Panc1 (cell line): Measurements from ENCODE around the gene AGBL4. TPM values are rescaled to one million over a fixed set of nuclear protein-coding genes. Genes with fewer than 3 reads are reported as not detected.

Experiments used
- ATAC-seq: fragments of 200-7000 bp; cut with Tn5 transposase; 2 replicates; pipeline ENCODE4 v1.9.1; 2020; ENCODE audit warnings: mild to moderate bottlenecking, moderate library complexity
- BruUV-seq: library from RNA; stranded (reverse); fragments of 400-500 nt; replicated peaks from 2 replicates; lab custom pipeline; 2021; lab: Mats Ljungman, UMichigan
- CTCF ChIA-PET: fragments of 300-600 bp; sonication (Branson Sonifier 250); formaldehyde crosslinking; loops from one replicate; lab custom pipeline; 2022; ENCODE audit warnings: antibody characterized with exemption; lab: Charles Lee
- POLR2A ChIA-PET: fragments of 300-600 bp; sonication (Branson Sonifier 250); formaldehyde crosslinking; loops from one replicate; lab custom pipeline; 2022; ENCODE audit warnings: antibody characterized with exemption; lab: Charles Lee
- DNase-seq: peaks from one replicate; pipeline ENCODE4 v3.0.0-alpha.2; 2010; ENCODE audit warnings: low read depth, low spot score
- H3K27ac ChIP-seq: 2 replicates; pipeline ENCODE4 v1.5.1; 2011; ENCODE audit warnings: mild to moderate bottlenecking, low read length, inconsistent platforms
- H3K27me3 ChIP-seq: fragments of 200-500 bp; sonication (Bioruptor generic); 2 replicates; pipeline ENCODE4 v1.6.0; 2014; ENCODE audit warnings: low read length, inconsistent platforms; ENCODE audit not compliant: control insufficient read depth, insufficient read depth
- H3K36me3 ChIP-seq: fragments of 200-500 bp; sonication (Bioruptor generic); 2 replicates; pipeline ENCODE4 v1.5.1; 2014; ENCODE audit warnings: inconsistent platforms, mild to moderate bottlenecking, low read length, moderate library complexity; ENCODE audit not compliant: control insufficient read depth, insufficient read depth
- H3K4me1 ChIP-seq: 2 replicates; pipeline ENCODE4 v1.5.1; 2011; ENCODE audit warnings: inconsistent platforms, mild to moderate bottlenecking, low read length, moderate library complexity; ENCODE audit not compliant: control insufficient read depth, insufficient read depth
- H3K4me3 ChIP-seq, 2 experiments: 2 replicates each; pipeline ENCODE4 v1.5.1; 2011 to 2012; ENCODE audit warnings: low read depth in 2 of 2, low read length in 2 of 2, mild to moderate bottlenecking in 2 of 2, inconsistent platforms in 1 of 2, moderate library complexity in 1 of 2
- H3K9me3 ChIP-seq: fragments of 200-500 bp; sonication (Bioruptor generic); 2 replicates; pipeline ENCODE4 v1.5.1; 2014; ENCODE audit warnings: low read depth, mild to moderate bottlenecking, inconsistent platforms, low read length, moderate library complexity; ENCODE audit not compliant: control insufficient read depth, insufficient read depth
- CTCF ChIP-seq: fragments of 450-650 bp; IDR thresholded peaks from 2 replicates; pipeline ENCODE4 v1.5.1; 2017; ENCODE audit warnings: mild to moderate bottlenecking
- POLR2AphosphoS5 ChIP-seq: IDR thresholded peaks from 2 replicates; pipeline ENCODE4 v1.6.1; 2012; ENCODE audit warnings: mild to moderate bottlenecking, low read depth, low read length, moderate library complexity
- REST ChIP-seq, 2 experiments: IDR thresholded peaks; 2 replicates each; pipeline ENCODE4 v1.6.1; 2011 to 2012; ENCODE audit warnings: low read depth in 2 of 2, control low read depth in 1 of 2, low read length in 1 of 2, mild to moderate bottlenecking in 1 of 2, moderate library complexity in 1 of 2; ENCODE audit not compliant: insufficient read depth in 1 of 2
- SIN3A ChIP-seq: IDR thresholded peaks from 2 replicates; pipeline ENCODE4 v1.6.1; 2012; ENCODE audit warnings: low read depth, mild to moderate bottlenecking, low read length, moderate library complexity, borderline replicate concordance; ENCODE audit not compliant: insufficient read depth
- TCF7L2 ChIP-seq: IDR thresholded peaks from 2 replicates; pipeline ENCODE4 v1.6.1; 2011; ENCODE audit warnings: mild to moderate bottlenecking, low read depth, low read length, inconsistent platforms
- in situ Hi-C: cut with HindIII; loops from 2 replicates; pipeline ENCODE4 v1.10.0; 2016; ENCODE audit warnings: low sequenced_read_pairs, low pct_unique_long_range_greater_than_20kb
- intact Hi-C: fragments of 100-400 bp; cut with micrococcal nuclease; formaldehyde crosslinking; loops from one replicate; pipeline ENCODE4 v1.10.0; 2022; ENCODE audit not compliant: unreplicated experiment
- total RNA-seq: library from RNA; stranded (reverse); gene quantifications from one replicate; pipeline ENCODE4 v1.2.1, GENCODE V29; 2021; ENCODE audit not compliant: unreplicated experiment

AGBL4 gene
- total RNA-seq, 1 experiment from 2014 or later: not detected

- no TSS peak for BruUV-seq
- H3K4me3 ChIP-seq: no peak overlapping the region
- ChIA-PET POLR2A (no interaction called here), CTCF (no interaction called here)
- H3K4me1 ChIP-seq: no peaks in the 10 kb centered on the region
- intact Hi-C loops (no loop called here), in situ Hi-C loops (no loop called here)
- H3K27me3 ChIP-seq: no peaks in the 10 kb centered on the region
- no peak overlapping the region; the same call in 1 of the 2 replicates for H3K27ac ChIP-seq
- no peaks in the 10 kb centered on the region for H3K9me3 ChIP-seq
- ATAC-seq (peak; percentile 72), DNase-seq (no peak)
- no peaks in the 10 kb centered on the region for H3K36me3 ChIP-seq
- TF ChIP-seq TCF7L2 (no peak), SIN3A (no peak), CTCF (no peak), REST (IDR thresholded peaks at IDR 0.05; ENCODE audit: insufficient read depth in 1 of 2, low read depth in 2 of 2, low read length in 1 of 2) (no peak), POLR2AphosphoS5 (no peak)
These were observed 1092.1 kb downstream of the AGBL4 start for GRCh38 chr1:48931506-48932192.

GRCh38 chr1:48930011-48930410 lies 1093.7 kb downstream of the AGBL4 start:
- DNase-seq: no peak
- in situ Hi-C loops: no loop called here
- Histone ChIP-seq H3K36me3 (no peaks in the 10 kb centered on the region), H3K27ac (no peak overlapping the region), H3K4me1 (no peaks in the 10 kb centered on the region), H3K9me3 (no peaks in the 10 kb centered on the region), H3K4me3 (no peak overlapping the region), H3K27me3 (no peaks in the 10 kb centered on the region)
- BruUV-seq: no TSS peak
- CTCF ChIA-PET: no interaction called here
- intact Hi-C loops: no loop called here
- TF ChIP-seq SIN3A (no peak), CTCF (no peak), TCF7L2 (no peak), REST (IDR thresholded peaks at IDR 0.05; ENCODE audit: insufficient read depth in 1 of 2, low read depth in 2 of 2, low read length in 1 of 2) (no peak)
- POLR2A ChIA-PET: no interaction called here
- ATAC-seq: no peak
